HG03039 (cell line): ENCODE results near the gene SLC22A3.
"Not testable (repeated sequence)": the region's sequence is repeated elsewhere in the genome, so short reads cannot be mapped to it uniquely, and the experiment has no call there.

Experiments used
- ATAC-seq: cut with Tn5 transposase; IDR thresholded peaks from one replicate; pipeline ENCODE4 v1.9.1; 2021; ENCODE audit warnings: mild to moderate bottlenecking, moderate library complexity; ENCODE audit not compliant: unreplicated experiment

SLC22A3 gene, protein sequence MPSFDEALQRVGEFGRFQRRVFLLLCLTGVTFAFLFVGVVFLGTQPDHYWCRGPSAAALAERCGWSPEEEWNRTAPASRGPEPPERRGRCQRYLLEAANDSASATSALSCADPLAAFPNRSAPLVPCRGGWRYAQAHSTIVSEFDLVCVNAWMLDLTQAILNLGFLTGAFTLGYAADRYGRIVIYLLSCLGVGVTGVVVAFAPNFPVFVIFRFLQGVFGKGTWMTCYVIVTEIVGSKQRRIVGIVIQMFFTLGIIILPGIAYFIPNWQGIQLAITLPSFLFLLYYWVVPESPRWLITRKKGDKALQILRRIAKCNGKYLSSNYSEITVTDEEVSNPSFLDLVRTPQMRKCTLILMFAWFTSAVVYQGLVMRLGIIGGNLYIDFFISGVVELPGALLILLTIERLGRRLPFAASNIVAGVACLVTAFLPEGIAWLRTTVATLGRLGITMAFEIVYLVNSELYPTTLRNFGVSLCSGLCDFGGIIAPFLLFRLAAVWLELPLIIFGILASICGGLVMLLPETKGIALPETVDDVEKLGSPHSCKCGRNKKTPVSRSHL

GRCh38 chr6:160348223-160349019, at the start of gene SLC22A3:
SLC22A3 (plus strand) TSS chr6:160348378; CDS start chr6:160348420, 42 bp downstream.
- no peak for ATAC-seq

GRCh38 chr6:160299559-160299958, 48.6 kb upstream of the SLC22A3 start:
- ATAC-seq: no peak

GRCh38 chr6:160300076-160300695, 48.0 kb upstream of the SLC22A3 start:
- ATAC-seq: no peak

- ATAC-seq: no peak
These were observed 46.8 kb upstream of the SLC22A3 start for GRCh38 chr6:160301339-160301738.

- not testable (repeated sequence) for ATAC-seq
These were observed 45.6 kb upstream of the SLC22A3 start for GRCh38 chr6:160302431-160303082.

- no peak for ATAC-seq
These were observed 44.4 kb upstream of the SLC22A3 start for GRCh38 chr6:160303806-160304205.

- no peak for ATAC-seq
These were observed 42.1 kb upstream of the SLC22A3 start for GRCh38 chr6:160305926-160306713.

GRCh38 chr6:160309718-160310117, 38.5 kb upstream of the SLC22A3 start:
- ATAC-seq: no peak

GRCh38 chr6:160312900-160313299, 35.3 kb upstream of the SLC22A3 start:
- no peak for ATAC-seq

GRCh38 chr6:160315310-160315709, 32.9 kb upstream of the SLC22A3 start:
- ATAC-seq: no peak

DNA sequence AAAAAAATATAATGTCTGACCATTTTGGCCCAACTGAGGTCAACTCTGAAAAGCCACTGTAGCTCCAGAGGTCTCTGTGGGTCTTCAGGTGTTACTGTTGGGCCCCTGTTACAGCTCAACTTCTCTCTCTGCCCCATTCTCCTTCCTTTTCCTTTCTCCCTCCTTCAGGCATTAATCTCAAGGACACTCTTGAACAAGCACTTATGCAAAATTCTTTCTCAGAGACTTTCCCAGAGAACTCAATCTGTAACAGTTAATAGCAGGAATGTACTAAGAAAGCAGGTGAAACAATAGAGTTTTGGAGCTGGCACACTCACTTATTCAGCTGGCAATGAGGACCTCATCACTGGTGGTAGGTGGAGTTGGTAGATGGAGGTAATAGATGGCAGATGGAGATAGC, 31.9 kb upstream of the SLC22A3 start:
- ATAC-seq: no peak

DNA sequence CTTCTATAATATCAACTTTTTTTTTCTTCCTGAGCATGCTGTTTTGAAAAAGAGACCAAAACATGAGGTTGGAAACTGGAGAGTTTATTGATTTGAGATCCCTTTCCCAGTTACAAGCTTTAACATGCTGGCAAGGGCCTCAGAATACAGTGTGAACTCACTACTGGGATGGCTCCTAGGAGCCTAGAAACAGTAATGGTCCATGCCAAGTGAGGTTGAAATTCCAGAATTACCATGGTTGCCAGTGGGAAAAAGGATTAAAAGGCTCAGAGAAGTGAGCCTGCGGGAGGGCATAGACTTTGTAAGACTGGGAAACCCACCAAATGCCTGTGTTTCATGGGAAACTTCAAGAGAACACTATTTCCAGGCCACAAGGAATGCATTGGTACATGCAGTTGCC, 28.9 kb upstream of the SLC22A3 start:
- no peak for ATAC-seq

DNA sequence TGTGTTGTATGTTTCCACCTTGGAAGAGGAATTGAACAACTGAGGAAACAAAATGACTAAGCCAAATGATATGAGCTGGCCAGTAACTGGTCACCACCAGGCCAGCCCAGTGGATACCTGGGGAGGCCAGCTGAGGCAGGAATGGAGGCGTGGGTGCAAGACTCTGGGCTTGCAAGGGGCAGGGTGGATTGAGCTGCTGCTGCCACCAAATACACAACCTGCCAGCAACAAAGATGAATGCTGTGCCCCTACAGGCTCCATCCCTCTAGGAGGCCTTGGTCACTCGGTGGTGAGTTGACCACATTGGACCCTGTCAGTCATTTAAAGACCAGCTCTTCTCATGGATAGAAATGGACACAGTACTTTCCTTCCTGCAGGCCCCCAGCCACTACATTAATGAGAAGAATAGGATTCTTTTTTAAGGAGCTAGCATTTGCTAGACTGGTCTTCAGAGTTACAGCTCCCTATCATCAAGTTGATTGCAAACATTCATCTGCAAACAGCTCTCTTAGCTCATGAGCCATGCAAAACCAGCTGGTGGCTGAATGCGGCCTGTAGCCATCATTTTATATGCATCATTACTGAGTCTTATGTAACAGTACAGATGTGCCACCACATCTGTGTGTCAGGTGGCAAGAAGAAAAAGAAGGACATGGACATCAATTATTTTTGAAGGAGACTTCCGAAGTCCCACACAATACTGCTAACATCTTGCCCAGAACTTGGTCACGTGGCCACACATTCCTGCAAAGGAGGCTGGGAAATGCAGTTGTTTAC, 26.3 kb upstream of the SLC22A3 start:
- ATAC-seq: no peak

DNA sequence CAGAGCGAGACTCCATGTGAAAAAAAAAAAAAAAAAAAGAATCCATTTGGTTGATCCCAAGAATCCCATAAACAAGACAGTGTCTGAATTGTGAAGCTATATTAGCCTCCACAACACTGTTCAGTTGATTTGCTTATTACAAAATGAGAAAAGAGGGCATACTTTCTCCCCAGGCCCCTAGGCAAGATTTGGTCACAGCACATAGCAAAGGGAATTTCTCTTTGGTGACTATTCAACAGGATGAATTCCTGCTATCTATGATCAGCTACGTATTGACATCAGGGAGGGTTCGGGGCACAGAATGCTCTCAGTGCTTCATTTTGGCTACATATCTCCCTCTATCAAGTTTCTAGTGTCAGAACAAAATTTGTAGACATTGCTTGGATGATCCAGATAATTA, 20.2 kb upstream of the SLC22A3 start:
- no peak for ATAC-seq

- ATAC-seq: no peak
These were observed 19.7 kb upstream of the SLC22A3 start for GRCh38 chr6:160328447-160328846.

- no peak for ATAC-seq
These were observed 19.0 kb upstream of the SLC22A3 start for GRCh38 chr6:160329188-160329587.

GRCh38 chr6:160330619-160331018, 17.6 kb upstream of the SLC22A3 start:
- ATAC-seq: no peak

GRCh38 chr6:160331204-160331603, 17.0 kb upstream of the SLC22A3 start:
- no peak for ATAC-seq

- ATAC-seq: no peak
These were observed 16.4 kb upstream of the SLC22A3 start for GRCh38 chr6:160331753-160332152.
